Natural killer cell (primary cell): ENCODE results near the gene ZNF154. TPM values are rescaled to one million over a fixed set of nuclear protein-coding genes. Genes with fewer than 3 reads are reported as not detected.

Experiments used
- ATAC-seq, 3 donors: fragments of 150-1000 bp in 2 of 3; fragments of 200-7000 bp in 1 of 3; cut with Tn5 transposase; 1 replicate in 1 of 3; 2 replicates in 2 of 3; pipeline ENCODE4 v1.10.0; 2021; ENCODE audit warnings: mild to moderate bottlenecking in 2 of 3, moderate library complexity in 2 of 3
- DNase-seq, 2 donors: peaks; one replicate each; pipeline versions ENCODE4 v3.0.0 to v3.0.0-alpha.2; 2013 to 2021; ENCODE audit warnings: mixed read lengths in 1 of 2
- H3K27ac ChIP-seq: one replicate; pipeline ENCODE4 v1.5.1; 2013; ENCODE audit warnings: mild to moderate bottlenecking, low read length
- H3K27me3 ChIP-seq: one replicate; pipeline ENCODE4 v1.6.1; 2013; ENCODE audit warnings: low read length; ENCODE audit not compliant: control insufficient read depth, insufficient read depth
- H3K36me3 ChIP-seq: one replicate; pipeline ENCODE4 v1.6.1; 2013; ENCODE audit warnings: low read length; ENCODE audit not compliant: control insufficient read depth, insufficient read depth
- H3K4me1 ChIP-seq: one replicate; pipeline ENCODE4 v1.6.1; 2013; ENCODE audit warnings: low read length; ENCODE audit not compliant: control insufficient read depth, insufficient read depth
- H3K4me3 ChIP-seq: one replicate; pipeline ENCODE4 v1.5.1; 2013; ENCODE audit warnings: low read length
- H3K9me3 ChIP-seq: one replicate; pipeline ENCODE4 v1.6.1; 2013; ENCODE audit warnings: low read length; ENCODE audit not compliant: control insufficient read depth, insufficient read depth
- H3K27ac Mint-ChIP-seq, 2 donors: one replicate each; pipeline ENCODE4 v1.8.0; 2022; ENCODE audit warnings: mild to moderate bottlenecking in 2 of 2, mixed read lengths in 2 of 2, moderate library complexity in 1 of 2
- H3K27me3 Mint-ChIP-seq, 2 donors: one replicate each; pipeline ENCODE4 v1.8.0; 2022; ENCODE audit warnings: low read depth in 2 of 2, mixed read lengths in 2 of 2
- H3K36me3 Mint-ChIP-seq: one replicate; pipeline ENCODE4 v1.8.0; 2022; ENCODE audit warnings: mixed read lengths
- H3K4me1 Mint-ChIP-seq, 2 donors: one replicate each; pipeline ENCODE4 v1.8.0; 2022; ENCODE audit warnings: mixed read lengths in 2 of 2
- H3K4me3 Mint-ChIP-seq: one replicate; pipeline ENCODE4 v1.8.0; 2022; ENCODE audit warnings: mild to moderate bottlenecking, moderate library complexity, mixed read lengths
- H3K9me3 Mint-ChIP-seq, 2 donors: one replicate each; pipeline ENCODE4 v1.8.0; 2022; ENCODE audit warnings: mixed read lengths in 2 of 2
- WGBS: methylation state at CpG from one replicate; pipeline ENCODE4 v1.1.7; 2013; ENCODE audit warnings: missing lambda C conversion rate; ENCODE audit not compliant: insufficient coverage; 5-methylcytosine and 5-hydroxymethylcytosine counted together
- intact Hi-C: fragments of 100-400 bp; cut with micrococcal nuclease; formaldehyde crosslinking; loops from one replicate; pipeline ENCODE4 v1.14.2; 2022
- total RNA-seq, 4 donors: library from RNA; stranded (reverse); fragments of 120-200 nt in 1 of 4; gene quantifications; one replicate each; pipeline versions ENCODE4 v1.2.3 to v1.2.4, GENCODE V29; 2013 to 2022
- TF ChIP-seq, protein P1 (sequence below): fragments of 200-600 bp; IDR thresholded peaks from one replicate; pipeline ENCODE4 v1.8.0; 2022; ENCODE audit warnings: antibody characterized with exemption

Gene ZNF154
- total RNA-seq, 3 donors from 2014 or later (not counting 1 experiment from before 2014, with no cell fraction given): 4.2 to 21.6 (median 9.5) TPM

DNA sequence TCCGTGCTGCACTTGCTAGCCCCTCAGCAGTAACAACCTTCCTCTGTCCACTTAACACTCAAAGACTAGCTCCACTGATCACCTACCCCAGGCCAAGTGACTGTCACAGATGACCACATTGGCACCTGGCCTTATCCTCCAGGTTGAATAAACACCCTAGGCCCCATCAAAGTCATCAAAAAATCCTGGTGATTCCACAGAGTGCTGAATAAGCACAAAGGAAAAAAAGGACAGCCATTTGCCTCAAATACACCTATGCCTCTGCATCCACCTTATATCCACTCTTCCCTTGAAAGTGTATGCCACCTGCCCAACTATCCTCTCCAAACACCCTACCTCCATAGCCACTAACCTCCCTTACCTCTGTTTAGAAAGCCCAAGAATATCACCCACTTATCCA, 2.7 kb downstream of the ZNF154 start:
- Histone ChIP-seq H3K4me1 (peaks cover 14% of the 10 kb centered on the region), H3K27me3 (no peaks in the 10 kb centered on the region), H3K27ac (no peak overlapping the region), H3K9me3 (peaks cover 64% of the 10 kb centered on the region), H3K36me3 (peaks cover 8% of the 10 kb centered on the region), H3K4me3 (no peak overlapping the region)
- ATAC-seq: no peak
- DNase-seq: no peak
- Mint-ChIP-seq H3K9me3 (peaks cover 13 to 14% of the 10 kb centered on the region in 2 donors), H3K27me3 (no peaks in the 10 kb centered on the region), H3K4me3 (no peak overlapping the region), H3K27ac (peak overlapping the region in 1 of 2 donors; percentile 99), H3K4me1 (peaks cover 7 to 60% of the 10 kb centered on the region in 2 donors), H3K36me3 (peaks cover 32% of the 10 kb centered on the region)
- TF ChIP-seq, protein P1, sequence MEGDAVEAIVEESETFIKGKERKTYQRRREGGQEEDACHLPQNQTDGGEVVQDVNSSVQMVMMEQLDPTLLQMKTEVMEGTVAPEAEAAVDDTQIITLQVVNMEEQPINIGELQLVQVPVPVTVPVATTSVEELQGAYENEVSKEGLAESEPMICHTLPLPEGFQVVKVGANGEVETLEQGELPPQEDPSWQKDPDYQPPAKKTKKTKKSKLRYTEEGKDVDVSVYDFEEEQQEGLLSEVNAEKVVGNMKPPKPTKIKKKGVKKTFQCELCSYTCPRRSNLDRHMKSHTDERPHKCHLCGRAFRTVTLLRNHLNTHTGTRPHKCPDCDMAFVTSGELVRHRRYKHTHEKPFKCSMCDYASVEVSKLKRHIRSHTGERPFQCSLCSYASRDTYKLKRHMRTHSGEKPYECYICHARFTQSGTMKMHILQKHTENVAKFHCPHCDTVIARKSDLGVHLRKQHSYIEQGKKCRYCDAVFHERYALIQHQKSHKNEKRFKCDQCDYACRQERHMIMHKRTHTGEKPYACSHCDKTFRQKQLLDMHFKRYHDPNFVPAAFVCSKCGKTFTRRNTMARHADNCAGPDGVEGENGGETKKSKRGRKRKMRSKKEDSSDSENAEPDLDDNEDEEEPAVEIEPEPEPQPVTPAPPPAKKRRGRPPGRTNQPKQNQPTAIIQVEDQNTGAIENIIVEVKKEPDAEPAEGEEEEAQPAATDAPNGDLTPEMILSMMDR: no peak
- intact Hi-C loops: no loop called here
- WGBS: 93% methylated on average over 1 of the region's 1 CpG

DNA sequence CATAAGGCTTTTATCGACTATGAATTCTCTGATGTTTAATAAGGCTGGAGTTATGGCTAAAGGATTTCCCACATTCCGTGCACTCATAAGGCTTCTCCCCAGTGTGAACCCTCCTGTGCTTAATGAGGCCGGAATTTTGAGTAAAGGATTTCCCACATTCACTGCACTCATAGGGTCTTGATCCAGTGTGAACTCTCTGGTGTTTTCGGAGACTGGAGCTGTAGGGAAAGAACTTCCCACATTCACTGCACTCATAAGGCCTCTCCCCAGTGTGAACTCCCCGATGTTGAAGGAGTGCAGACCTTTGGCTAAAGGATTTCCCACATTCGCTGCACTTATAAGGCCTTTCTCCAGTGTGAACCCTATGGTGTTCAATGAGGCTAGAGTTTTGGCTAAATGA, 7.4 kb downstream of the ZNF154 start:
- Histone ChIP-seq H3K27me3 (no peaks in the 10 kb centered on the region), H3K36me3 (peaks cover 13% of the 10 kb centered on the region), H3K4me3 (no peak overlapping the region), H3K9me3 (peaks cover 52% of the 10 kb centered on the region), H3K4me1 (no peaks in the 10 kb centered on the region), H3K27ac (no peak overlapping the region)
- TF ChIP-seq, protein P1: no peak
- Mint-ChIP-seq H3K36me3 (peaks cover 48% of the 10 kb centered on the region), H3K27ac (no peak overlapping the region), H3K4me1 (peaks cover 0 to 35% of the 10 kb centered on the region in 2 donors), H3K4me3 (no peak overlapping the region), H3K27me3 (no peaks in the 10 kb centered on the region), H3K9me3 (peaks cover 10 to 11% of the 10 kb centered on the region in 2 donors)
- no peak for DNase-seq
- ATAC-seq: no peak
- intact Hi-C loops: no loop called here
- 97% methylated on average over 5 of the region's 6 CpGs for WGBS

DNA sequence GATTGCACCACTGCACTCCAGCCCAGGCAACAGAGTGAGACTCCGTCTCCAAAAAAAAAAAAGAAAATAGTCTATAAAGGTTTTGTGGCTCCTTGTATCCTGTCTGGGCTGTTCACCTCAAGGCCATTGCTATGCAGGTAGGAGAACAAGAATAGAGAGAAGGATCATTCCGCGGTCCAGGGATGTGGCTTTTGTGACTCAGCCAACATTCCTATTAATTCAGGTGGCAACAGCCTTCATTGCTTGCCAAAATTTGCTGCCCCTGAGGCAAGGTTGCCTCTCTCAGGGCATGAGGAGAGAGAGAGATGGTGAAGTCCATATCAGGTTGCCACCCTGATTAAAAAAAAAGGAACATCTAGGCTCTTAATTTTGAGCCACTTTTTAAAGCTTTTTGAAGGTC, 19.3 kb downstream of the ZNF154 start:
- no peak for ATAC-seq
- no peaks in the 10 kb centered on the region for H3K27me3 Mint-ChIP-seq
- 98% methylated on average over 3 of the region's 3 CpGs for WGBS
- TF ChIP-seq, protein P1: no peak
- DNase-seq: no peak
- Histone ChIP-seq H3K4me1 (no peaks in the 10 kb centered on the region), H3K27ac (no peak overlapping the region), H3K4me3 (no peak overlapping the region), H3K27me3 (no peaks in the 10 kb centered on the region), H3K36me3 (peaks cover 19% of the 10 kb centered on the region), H3K9me3 (peaks cover 79% of the 10 kb centered on the region)
- H3K4me1 Mint-ChIP-seq: peaks cover 0 to 9% of the 10 kb centered on the region in 2 donors
- no peak overlapping the region for H3K27ac Mint-ChIP-seq
- no peak overlapping the region for H3K4me3 Mint-ChIP-seq
- peaks cover 53% of the 10 kb centered on the region for H3K36me3 Mint-ChIP-seq
- peaks cover 16% of the 10 kb centered on the region in 2 donors for H3K9me3 Mint-ChIP-seq
- intact Hi-C loops: loop anchor here (10.0 kb wide), 1 partner anchor 55 kb away; the partner anchor contains the start of gene ZNF211
